ENCODE measurements around the gene PDZK1IP1.
A peak's percentile ranks its signal among the peaks of the same experiment; 100 is the strongest.

Gene PDZK1IP1

DNA sequence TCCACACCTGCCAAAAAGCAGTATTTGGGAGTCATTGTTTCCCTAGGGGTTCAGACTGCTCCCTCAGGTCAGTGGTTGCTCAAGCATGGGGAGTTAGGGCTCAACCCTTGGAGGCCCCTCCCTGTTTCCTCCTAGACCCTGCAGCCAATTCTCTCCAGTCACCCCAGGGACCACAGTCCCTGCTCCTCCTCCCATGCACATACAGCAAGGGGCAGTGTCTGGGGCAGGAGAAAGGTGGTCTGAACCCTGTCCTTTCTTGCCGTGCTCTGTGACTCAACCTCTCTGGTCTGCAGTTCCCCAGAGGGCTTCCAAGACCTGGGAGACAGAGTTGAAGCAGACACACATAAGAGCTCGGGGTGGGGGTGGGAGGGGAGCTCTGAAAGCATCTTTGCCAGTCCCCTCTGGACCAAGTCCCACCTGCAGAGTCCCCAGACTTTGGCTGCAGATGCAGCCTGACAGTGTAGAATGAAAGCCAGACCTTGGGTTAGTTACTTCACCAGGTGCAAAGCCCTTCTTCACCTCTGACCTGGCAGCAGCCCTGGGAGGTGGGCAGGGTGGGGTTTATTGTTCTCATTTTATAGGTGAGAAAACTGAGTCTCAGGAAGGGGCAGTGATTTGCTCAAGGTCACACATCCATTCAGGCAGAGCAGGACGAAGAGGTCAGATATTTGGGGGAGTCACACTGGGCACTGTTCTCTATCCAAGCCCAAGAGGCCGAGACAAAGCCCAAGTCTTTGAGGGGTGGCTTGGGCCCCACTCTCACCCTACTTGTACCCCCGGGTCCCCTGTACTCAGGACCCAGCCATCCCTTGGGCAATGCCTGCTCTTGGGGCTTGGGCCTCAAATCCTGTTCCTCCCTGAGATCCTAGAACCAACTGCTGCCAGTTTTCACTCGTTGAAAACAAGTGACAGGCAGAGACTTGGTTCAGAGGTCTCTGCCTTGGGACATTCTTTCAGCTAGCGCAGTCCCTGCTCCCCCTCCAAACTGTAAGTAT, 748 bp downstream of the PDZK1IP1 start:
- Histone ChIP-seq H3K9ac (ENCODE audit: low read depth in 1 of 2, low read length in 2 of 2) (peak overlapping the region; percentile 20 to 71), H3K27me3 (ENCODE audit: control insufficient read depth in 1 of 2, insufficient read depth in 2 of 2, low read length in 2 of 2) (no peaks in the 10 kb centered on the region), H3K36me3 (ENCODE audit: control insufficient read depth in 1 of 2, insufficient read depth in 2 of 2, low read length in 2 of 2) (no peaks in the 10 kb centered on the region), H3K4me1 (ENCODE audit: control insufficient read depth in 1 of 2, insufficient read depth in 2 of 2, low read length in 2 of 2) (peaks cover 46 to 60% of the 10 kb centered on the region in 2 donors), H3K27ac (ENCODE audit: low read depth, low read length) (peak overlapping the region; percentile 58), H3K9me3 (ENCODE audit: control insufficient read depth in 1 of 2, low read length in 2 of 2) (no peaks in the 10 kb centered on the region), H3K4me3 (ENCODE audit: low read depth in 1 of 2, low read length in 2 of 2) (peak overlapping the region; percentile 4 to 63)

DNA sequence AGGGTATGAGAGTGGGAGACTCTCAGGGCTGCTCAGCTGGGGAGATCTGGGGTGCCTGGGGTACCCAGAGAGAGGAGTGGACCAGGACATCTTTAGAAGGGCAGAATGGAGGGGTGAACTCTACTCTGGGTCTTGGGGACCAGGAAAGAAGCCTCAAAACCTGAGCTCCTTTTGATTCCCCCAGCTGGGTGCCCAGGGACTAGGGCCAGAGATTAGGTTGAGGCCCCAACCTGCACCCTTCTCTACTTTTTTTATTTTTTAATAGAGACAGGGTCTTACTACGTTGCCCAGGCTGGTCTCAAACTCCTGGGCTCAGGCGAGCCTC, 1.9 kb downstream of the PDZK1IP1 start:
- Histone ChIP-seq H3K4me3 (ENCODE audit: low read depth in 1 of 2, low read length in 2 of 2) (no peak overlapping the region), H3K4me1 (ENCODE audit: control insufficient read depth in 1 of 2, insufficient read depth in 2 of 2, low read length in 2 of 2) (peaks cover 43 to 57% of the 10 kb centered on the region in 2 donors), H3K9me3 (ENCODE audit: control insufficient read depth in 1 of 2, low read length in 2 of 2) (no peaks in the 10 kb centered on the region), H3K27me3 (ENCODE audit: control insufficient read depth in 1 of 2, insufficient read depth in 2 of 2, low read length in 2 of 2) (no peaks in the 10 kb centered on the region), H3K27ac (ENCODE audit: low read depth, low read length) (no peak overlapping the region), H3K9ac (ENCODE audit: low read depth in 1 of 2, low read length in 2 of 2) (no peak overlapping the region), H3K36me3 (ENCODE audit: control insufficient read depth in 1 of 2, insufficient read depth in 2 of 2, low read length in 2 of 2) (no peaks in the 10 kb centered on the region)

DNA sequence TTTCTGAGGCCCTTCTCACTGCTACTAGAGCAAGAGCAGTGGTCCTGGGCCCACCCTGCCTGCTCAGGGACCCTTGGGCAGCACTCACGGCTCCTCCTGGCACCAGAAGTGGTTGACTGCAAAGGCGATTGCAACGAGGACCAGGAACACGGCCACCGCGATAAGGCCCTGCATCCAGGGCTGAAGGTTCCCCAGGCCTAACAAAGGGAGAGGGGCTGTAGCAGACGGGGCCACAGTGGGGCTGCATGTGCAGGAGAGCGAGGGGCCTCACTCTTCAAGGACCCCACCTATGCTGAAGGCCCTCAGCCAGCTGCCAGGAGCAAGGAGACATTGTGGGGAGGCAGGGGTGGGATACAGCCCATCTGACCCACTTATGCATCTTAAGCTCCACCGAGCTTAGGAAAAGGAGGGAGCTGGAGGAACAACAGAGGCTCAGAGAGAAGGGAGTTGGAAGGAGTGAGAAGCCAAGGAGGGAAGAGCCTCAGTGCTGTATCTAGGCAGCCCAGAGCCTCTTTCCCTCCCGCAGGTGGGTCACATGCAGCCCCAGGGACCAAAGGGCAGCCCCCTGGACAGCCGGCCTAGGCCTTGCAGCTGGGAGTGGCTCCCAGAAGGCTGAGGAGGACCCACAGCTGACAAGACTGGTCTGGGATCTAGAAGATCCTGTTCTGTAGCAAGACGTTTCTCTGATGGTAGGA, 2.5 kb downstream of the PDZK1IP1 start:
- Histone ChIP-seq H3K4me1 (ENCODE audit: control insufficient read depth in 1 of 2, insufficient read depth in 2 of 2, low read length in 2 of 2) (peaks cover 38 to 52% of the 10 kb centered on the region in 2 donors), H3K36me3 (ENCODE audit: control insufficient read depth in 1 of 2, insufficient read depth in 2 of 2, low read length in 2 of 2) (no peaks in the 10 kb centered on the region), H3K4me3 (ENCODE audit: low read depth in 1 of 2, low read length in 2 of 2) (no peak overlapping the region), H3K9me3 (ENCODE audit: control insufficient read depth in 1 of 2, low read length in 2 of 2) (no peaks in the 10 kb centered on the region), H3K9ac (ENCODE audit: low read depth in 1 of 2, low read length in 2 of 2) (no peak overlapping the region), H3K27ac (ENCODE audit: low read depth, low read length) (no peak overlapping the region), H3K27me3 (ENCODE audit: control insufficient read depth in 1 of 2, insufficient read depth in 2 of 2, low read length in 2 of 2) (no peaks in the 10 kb centered on the region)

DNA sequence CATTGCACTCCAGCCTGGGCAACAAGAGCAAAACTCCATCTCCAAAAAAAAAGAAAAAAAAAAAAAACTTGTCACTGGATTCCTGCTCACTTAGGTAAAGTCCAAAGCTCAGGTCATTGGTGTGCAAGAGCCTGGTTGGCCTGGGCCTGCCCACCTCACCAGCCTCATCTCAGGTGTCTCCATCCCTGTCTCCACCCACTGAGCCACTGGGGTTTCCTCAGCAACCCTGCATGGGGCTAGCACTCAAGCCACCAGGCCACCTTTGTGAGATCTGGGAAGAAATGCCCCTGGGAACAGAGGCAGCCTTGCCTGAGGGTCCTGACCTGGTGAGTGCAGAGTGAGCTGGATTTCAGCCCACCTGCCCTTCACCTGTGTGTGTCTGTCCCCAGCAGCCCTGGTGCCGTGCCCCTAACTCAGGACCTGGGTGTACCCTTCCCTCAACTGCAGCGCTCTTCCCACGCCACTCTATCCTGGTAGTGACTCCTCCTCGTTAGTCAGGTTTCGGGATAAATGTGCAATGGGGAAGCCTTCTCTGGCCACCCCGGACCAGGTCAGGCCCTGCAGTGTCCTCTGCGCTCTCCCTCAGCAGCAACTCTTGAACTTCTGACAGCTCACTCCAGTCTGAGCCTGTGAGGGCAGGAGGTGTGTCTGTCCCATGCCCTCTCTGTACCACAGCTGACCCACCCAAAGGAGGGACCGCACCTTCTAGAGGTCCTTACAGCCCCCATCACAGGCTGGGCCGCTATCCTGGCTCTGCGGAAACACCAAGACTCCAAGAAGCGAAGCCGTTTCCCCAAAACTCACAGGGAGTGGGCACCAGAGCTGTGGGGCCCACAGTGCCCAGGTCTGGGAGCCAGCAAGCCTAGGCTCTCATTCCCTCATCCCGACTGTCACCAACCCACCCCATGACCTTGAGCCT, 3.3 kb downstream of the PDZK1IP1 start:
- Histone ChIP-seq H3K9ac (ENCODE audit: low read depth in 1 of 2, low read length in 2 of 2) (no peak overlapping the region), H3K27me3 (ENCODE audit: control insufficient read depth in 1 of 2, insufficient read depth in 2 of 2, low read length in 2 of 2) (no peaks in the 10 kb centered on the region), H3K27ac (ENCODE audit: low read depth, low read length) (no peak overlapping the region), H3K9me3 (ENCODE audit: control insufficient read depth in 1 of 2, low read length in 2 of 2) (no peaks in the 10 kb centered on the region), H3K4me3 (ENCODE audit: low read depth in 1 of 2, low read length in 2 of 2) (no peak overlapping the region), H3K4me1 (ENCODE audit: control insufficient read depth in 1 of 2, insufficient read depth in 2 of 2, low read length in 2 of 2) (peaks cover 29 to 48% of the 10 kb centered on the region in 2 donors), H3K36me3 (ENCODE audit: control insufficient read depth in 1 of 2, insufficient read depth in 2 of 2, low read length in 2 of 2) (no peaks in the 10 kb centered on the region)

DNA sequence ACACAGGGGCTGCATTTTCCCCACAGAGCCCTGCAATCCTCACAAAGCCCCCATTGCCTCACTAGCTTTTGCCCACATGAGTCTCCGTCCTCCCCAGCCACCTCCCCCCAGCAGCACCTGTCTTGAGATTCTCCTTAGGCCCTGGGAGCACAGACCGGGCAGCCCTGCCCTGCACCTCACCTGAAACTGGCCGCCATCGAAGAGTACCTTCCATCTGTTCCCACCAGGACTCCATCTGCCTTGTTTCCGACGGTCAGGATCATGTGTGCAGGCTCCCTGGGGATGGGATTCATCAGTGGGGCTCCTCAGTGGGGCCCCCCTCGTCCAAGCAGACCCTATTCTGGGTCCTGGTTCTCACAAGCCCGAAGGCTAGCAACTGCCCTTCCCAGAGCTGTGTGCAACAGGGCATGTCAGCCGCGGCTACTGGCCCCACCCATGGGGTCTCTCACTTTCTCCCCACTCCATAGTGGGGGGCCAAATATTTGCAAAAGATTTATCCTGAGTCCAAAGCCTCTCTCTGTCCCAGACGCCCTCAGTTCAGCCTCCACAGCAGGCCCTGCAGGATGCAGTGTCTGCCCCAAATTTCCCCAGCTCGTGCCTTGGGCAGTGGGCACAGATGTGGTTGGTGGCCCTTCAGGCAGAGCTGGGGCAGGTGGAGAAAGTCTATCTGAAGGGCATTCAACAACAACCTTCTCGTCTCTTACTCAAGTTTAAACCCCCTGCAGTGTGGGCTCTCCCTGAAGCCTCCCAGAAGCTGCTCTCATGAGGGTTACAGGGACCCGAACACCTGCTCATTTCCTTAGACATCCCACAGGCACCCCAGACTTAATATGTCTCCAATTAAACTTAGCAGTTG, 4.8 kb downstream of the PDZK1IP1 start:
- H3K27ac ChIP-seq (ENCODE audit: low read depth, low read length): peak overlapping the region; percentile 10
- H3K9me3 ChIP-seq (ENCODE audit: control insufficient read depth in 1 of 2, low read length in 2 of 2): no peaks in the 10 kb centered on the region
- H3K27me3 ChIP-seq (ENCODE audit: control insufficient read depth in 1 of 2, insufficient read depth in 2 of 2, low read length in 2 of 2): peaks cover 0 to 5% of the 10 kb centered on the region in 2 donors
- H3K4me3 ChIP-seq (ENCODE audit: low read depth in 1 of 2, low read length in 2 of 2): no peak overlapping the region
- no peak overlapping the region for H3K9ac ChIP-seq (ENCODE audit: low read depth in 1 of 2, low read length in 2 of 2)
- no peaks in the 10 kb centered on the region for H3K36me3 ChIP-seq (ENCODE audit: control insufficient read depth in 1 of 2, insufficient read depth in 2 of 2, low read length in 2 of 2)
- peaks cover 20 to 48% of the 10 kb centered on the region in 2 donors for H3K4me1 ChIP-seq (ENCODE audit: control insufficient read depth in 1 of 2, insufficient read depth in 2 of 2, low read length in 2 of 2)

DNA sequence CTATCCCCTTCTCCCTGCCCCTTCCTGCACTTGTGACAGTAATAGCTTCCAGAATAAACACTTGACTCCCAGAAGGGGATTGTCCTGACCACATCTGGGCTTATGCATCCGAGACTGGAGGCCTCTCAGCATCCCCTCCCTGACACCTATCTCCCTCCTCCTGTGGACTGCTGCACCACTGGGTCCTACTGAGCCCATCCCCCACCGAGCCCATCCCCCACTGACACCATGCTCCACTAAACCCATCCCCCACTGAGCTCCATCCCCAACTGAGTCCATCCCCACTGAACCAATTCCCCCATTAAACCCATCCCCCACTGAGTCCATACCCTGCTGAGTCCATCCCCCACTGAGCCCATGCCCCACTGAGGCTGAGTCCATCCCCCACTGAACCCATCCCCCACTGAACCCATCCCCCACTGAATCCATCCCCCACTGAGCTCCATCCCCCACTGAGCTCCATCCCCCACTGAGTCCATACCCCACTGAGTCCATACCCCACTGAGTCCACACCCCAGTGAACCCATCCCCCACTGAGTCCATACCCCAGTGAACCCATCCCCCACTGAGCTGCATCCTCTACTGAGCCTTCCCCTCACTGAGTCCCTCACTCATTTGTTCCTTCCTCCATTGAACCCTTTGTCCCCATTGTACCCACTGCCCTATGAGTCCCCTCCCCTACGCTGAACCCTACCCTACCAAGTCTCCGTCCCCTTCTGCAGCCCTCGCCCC, 5.6 kb downstream of the PDZK1IP1 start:
- H3K4me1 ChIP-seq (ENCODE audit: control insufficient read depth in 1 of 2, insufficient read depth in 2 of 2, low read length in 2 of 2): peaks cover 20 to 48% of the 10 kb centered on the region in 2 donors
- no peaks in the 10 kb centered on the region for H3K9me3 ChIP-seq (ENCODE audit: control insufficient read depth in 1 of 2, low read length in 2 of 2)
- H3K27ac ChIP-seq (ENCODE audit: low read depth, low read length): no peak overlapping the region

DNA sequence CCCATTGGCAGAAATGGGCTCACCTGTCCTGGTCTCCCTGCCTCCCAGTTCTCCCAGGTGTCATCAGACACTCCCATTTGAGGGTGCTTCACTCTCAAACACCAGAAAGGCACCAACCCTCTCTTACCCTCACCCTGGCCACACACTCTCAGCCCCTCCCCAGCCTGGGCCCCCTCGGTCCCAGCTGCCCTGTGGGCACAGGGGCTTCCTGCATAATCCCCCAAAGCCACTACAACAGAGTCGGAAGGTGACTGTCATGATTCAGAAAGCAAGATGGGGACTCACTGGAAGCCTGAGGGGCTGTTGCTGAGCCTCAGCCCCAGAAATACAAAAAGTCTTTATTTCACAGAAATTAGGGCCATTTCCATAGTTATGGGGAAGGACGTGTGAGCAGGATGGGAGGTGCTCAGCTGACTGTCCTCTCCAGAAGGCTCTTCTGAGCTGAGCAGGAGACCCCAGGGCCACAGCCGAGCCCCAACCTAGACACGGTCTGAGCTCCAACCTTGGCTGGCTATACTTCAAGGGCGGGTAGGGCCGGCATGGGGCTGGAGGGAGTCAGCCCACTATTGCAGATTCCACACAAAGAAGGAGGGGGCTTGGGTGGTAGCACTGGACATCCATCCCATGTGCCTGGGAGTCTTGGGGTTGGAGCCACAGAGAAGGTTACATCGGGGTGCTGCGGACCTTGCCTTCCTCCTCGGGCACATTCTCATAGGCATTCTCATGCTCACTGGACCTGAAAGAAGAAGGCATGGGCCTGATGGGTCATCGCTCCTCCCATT, 6.3 kb downstream of the PDZK1IP1 start:
- H3K4me3 ChIP-seq (ENCODE audit: low read depth in 1 of 2, low read length in 2 of 2): no peak overlapping the region
- no peak overlapping the region for H3K27ac ChIP-seq (ENCODE audit: low read depth, low read length)
- no peak overlapping the region for H3K9ac ChIP-seq (ENCODE audit: low read depth in 1 of 2, low read length in 2 of 2)
- no peaks in the 10 kb centered on the region for H3K36me3 ChIP-seq (ENCODE audit: control insufficient read depth in 1 of 2, insufficient read depth in 2 of 2, low read length in 2 of 2)
- peaks cover 16 to 42% of the 10 kb centered on the region in 2 donors for H3K4me1 ChIP-seq (ENCODE audit: control insufficient read depth in 1 of 2, insufficient read depth in 2 of 2, low read length in 2 of 2)
- peaks cover 0 to 6% of the 10 kb centered on the region in 2 donors for H3K27me3 ChIP-seq (ENCODE audit: control insufficient read depth in 1 of 2, insufficient read depth in 2 of 2, low read length in 2 of 2)
- H3K9me3 ChIP-seq (ENCODE audit: control insufficient read depth in 1 of 2, low read length in 2 of 2): no peaks in the 10 kb centered on the region

More for the DNA sequence above, 5.6 kb downstream of the PDZK1IP1 start:
- H3K36me3 ChIP-seq (ENCODE audit: control insufficient read depth in 1 of 2, insufficient read depth in 2 of 2, low read length in 2 of 2): no peaks in the 10 kb centered on the region
- H3K4me3 ChIP-seq (ENCODE audit: low read depth in 1 of 2, low read length in 2 of 2): no peak overlapping the region
- peaks cover 0 to 6% of the 10 kb centered on the region in 2 donors for H3K27me3 ChIP-seq (ENCODE audit: control insufficient read depth in 1 of 2, insufficient read depth in 2 of 2, low read length in 2 of 2)
- no peak overlapping the region for H3K9ac ChIP-seq (ENCODE audit: low read depth in 1 of 2, low read length in 2 of 2)

DNA sequence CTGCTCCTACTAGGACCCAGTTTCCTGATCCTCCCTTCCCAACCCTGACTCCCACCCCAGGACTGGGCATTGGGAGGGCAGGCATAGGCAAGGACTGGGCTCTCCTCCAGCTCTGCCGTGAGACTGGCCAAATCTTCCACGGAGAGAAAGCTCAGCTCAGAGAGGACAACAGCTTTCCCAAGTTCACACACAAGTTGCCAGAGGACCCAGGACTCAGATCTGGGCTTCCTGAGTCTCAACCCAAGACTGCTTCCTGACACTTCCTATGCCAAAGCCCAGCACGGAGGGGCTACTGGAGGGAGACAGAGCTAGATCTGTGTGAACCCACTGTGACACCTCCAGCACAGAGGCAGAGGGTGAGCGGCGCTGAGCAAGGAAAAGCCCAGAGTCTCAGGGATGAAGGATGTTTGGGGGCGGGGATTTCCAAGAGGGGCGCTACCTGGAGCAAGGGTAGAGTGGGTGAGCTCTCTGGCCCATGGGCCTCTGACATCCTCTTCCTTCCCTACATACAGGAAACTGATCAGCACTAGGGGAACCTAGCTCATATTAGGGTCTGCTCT, 7.1 kb downstream of the PDZK1IP1 start:
- H3K4me3 ChIP-seq (ENCODE audit: low read depth in 1 of 2, low read length in 2 of 2): no peak overlapping the region
- peaks cover 0 to 6% of the 10 kb centered on the region in 2 donors for H3K27me3 ChIP-seq (ENCODE audit: control insufficient read depth in 1 of 2, insufficient read depth in 2 of 2, low read length in 2 of 2)
- no peak overlapping the region for H3K9ac ChIP-seq (ENCODE audit: low read depth in 1 of 2, low read length in 2 of 2)
- peaks cover 14 to 36% of the 10 kb centered on the region in 2 donors for H3K4me1 ChIP-seq (ENCODE audit: control insufficient read depth in 1 of 2, insufficient read depth in 2 of 2, low read length in 2 of 2)
- no peaks in the 10 kb centered on the region for H3K9me3 ChIP-seq (ENCODE audit: control insufficient read depth in 1 of 2, low read length in 2 of 2)
- H3K27ac ChIP-seq (ENCODE audit: low read depth, low read length): no peak overlapping the region
- H3K36me3 ChIP-seq (ENCODE audit: control insufficient read depth in 1 of 2, insufficient read depth in 2 of 2, low read length in 2 of 2): no peaks in the 10 kb centered on the region
